Measurements from ENCODE around the gene SRRM4.
"Not testable (repeated sequence)": the region's sequence is repeated elsewhere in the genome, so short reads cannot be mapped to it uniquely, and the experiment has no call there.

SRRM4 gene

DNA sequence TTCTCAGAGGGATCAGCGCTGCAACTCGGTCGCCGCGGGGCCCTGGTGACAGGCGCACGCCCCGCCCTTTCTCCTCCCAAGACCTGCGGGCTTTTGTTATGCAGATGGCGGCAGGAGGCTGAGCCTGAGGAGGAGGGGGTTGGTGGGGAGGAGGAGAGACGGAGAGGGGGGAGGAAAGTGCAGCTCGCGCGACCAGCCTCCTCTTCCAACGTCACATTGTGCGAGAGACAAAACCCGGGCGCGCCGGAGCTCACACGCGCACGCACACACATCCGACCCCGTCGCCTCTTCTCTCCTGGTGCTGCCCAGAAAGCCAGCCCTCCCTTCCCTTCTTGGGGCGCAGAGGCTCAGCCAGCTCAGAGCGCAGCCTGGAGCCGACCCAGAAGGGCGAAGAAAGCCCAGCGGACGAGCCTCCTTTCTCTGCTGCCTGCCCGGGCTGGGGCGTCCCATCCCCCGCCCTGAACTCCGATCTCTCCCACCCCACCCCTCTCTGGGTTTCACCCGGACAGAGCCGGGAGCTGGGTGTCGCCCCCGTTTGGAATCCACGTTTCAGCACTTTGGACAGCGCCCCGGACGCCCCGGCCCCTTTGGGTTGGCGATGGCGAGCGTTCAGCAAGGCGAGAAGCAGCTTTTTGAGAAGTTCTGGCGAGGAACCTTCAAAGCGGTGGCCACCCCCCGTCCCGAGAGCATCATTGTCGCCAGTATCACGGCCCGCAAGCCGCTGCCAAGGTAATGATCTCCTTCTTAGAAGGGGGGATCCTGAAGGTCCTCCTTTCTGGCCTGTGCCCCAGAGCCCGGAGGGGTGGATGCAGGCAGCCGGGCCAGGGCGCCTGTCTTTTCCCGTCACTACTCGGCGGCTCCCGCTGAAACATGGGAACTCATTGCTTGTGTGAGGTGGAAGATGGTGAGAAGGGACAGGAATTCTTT lies at the start of gene SRRM4:
Gene SRRM4, plus strand, starts transcription at position 257 of the 927 bp plus-strand sequence. Its CDS starts 342 bp downstream, at position 599.
- DNase-seq (ENCODE audit: low read depth), result no peak

GRCh38 chr12:118946256-118946655 lies 35.1 kb upstream of the SRRM4 start:
- DNase-seq (ENCODE audit: low read depth), result no peak

DNA sequence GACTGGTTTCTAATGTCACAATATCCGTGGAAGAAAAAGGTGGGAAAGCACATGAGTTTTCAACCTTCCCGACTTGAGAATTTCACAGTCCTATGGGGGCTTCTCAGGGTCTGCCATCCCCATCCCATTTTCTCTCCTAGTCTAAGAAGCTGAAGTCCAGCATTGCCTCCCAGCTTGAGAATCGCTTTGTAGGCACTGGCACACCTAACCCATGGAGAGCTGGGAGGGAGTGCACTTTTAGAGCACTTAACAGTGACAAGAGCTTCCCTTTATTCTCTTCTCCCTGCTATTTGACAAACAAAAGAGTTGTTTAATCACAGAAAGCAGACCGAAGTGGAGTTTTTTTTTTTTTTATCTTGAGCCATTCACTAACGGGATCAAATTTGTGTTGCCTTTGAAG lies 22.8 kb upstream of the SRRM4 start:
- no peak for DNase-seq (ENCODE audit: low read depth)

- no peak for DNase-seq (ENCODE audit: low read depth)
These were observed 22.0 kb upstream of the SRRM4 start for GRCh38 chr12:118959348-118959747.

GRCh38 chr12:118959985-118960560 lies 21.3 kb upstream of the SRRM4 start:
- DNase-seq (ENCODE audit: low read depth), result no peak

GRCh38 chr12:118960865-118961264 lies 20.5 kb upstream of the SRRM4 start:
- DNase-seq (ENCODE audit: low read depth), result no peak

GRCh38 chr12:118964988-118965387 lies 16.4 kb upstream of the SRRM4 start:
- no peak for DNase-seq (ENCODE audit: low read depth)

DNA sequence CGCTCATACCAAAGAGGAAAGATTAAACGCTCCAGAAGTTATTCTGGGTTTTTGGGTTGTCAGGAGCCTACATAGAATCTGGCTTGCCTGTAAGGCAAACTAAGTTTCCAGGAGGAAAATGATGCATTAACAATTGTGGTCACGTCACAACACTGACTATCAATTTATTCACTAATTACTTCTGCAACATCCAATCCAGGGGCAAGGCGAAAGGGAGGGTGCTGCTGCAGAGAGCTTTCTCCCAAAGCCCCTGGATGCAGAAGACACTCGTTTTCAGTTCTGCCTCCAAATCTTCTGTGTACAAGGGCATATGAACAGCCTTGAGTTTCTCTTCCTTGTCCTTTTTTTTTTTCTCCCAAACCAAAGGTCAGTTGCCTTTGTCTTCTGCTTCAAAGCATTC lies 10.5 kb upstream of the SRRM4 start:
- DNase-seq (ENCODE audit: low read depth), result no peak

GRCh38 chr12:118972982-118973381 lies 8.4 kb upstream of the SRRM4 start:
- DNase-seq (ENCODE audit: low read depth), result no peak

DNA sequence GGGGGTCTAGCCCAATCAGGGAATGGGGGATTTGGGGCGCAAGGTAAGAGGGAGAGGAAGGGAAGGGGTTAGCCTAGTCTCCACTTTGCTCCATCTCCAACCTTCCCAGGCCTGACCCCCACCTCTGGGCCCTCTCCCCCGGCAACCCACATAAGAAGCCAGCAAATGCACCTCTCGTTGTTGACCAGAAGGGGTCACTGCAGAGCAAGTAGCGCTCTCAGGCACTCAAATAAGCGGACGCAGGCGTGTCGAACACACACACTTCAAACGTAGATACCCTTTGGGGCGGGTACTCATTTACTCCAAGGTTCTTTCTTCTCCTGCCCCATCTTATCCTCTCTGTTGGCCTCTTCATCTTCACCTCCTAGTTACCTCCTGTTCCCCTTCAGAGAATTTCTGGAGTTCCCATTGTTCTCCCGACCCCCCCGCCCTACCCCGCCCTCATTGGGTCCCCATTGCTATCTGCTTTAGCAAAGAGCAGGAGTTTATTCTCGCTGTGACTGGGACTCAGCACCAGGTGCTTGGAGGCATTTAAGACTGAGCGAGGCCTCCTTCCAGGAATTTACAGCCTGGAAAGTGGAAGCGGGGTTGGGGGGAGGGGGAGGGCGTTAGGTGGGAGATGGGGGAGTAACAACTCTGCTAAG lies 1.5 kb upstream of the SRRM4 start:
- DNase-seq (ENCODE audit: low read depth), result no peak

- no peak for DNase-seq (ENCODE audit: low read depth)
These were observed 830 bp upstream of the SRRM4 start for GRCh38 chr12:118980407-118981014.

DNA sequence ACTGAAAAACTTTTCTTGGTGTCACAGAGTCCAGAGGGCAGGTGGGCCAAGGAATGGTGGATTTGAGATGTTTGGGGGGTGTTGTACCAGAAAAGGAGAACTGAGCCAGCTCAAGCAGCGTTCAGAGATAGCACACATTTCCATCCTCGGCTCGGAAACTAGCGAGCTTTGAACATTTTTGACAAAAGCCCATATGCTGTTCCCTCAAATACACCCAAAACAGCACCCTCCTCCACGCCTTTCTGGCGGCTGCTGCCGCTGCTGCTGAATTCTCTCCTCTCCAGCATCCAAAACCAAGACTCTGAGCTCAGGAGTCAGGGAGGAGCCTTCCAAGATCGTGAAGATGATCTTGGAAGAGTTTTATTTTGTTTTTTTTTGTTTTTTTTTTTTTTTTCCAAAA lies 961 bp downstream of the SRRM4 start:
- no peak for DNase-seq (ENCODE audit: low read depth)

DNA sequence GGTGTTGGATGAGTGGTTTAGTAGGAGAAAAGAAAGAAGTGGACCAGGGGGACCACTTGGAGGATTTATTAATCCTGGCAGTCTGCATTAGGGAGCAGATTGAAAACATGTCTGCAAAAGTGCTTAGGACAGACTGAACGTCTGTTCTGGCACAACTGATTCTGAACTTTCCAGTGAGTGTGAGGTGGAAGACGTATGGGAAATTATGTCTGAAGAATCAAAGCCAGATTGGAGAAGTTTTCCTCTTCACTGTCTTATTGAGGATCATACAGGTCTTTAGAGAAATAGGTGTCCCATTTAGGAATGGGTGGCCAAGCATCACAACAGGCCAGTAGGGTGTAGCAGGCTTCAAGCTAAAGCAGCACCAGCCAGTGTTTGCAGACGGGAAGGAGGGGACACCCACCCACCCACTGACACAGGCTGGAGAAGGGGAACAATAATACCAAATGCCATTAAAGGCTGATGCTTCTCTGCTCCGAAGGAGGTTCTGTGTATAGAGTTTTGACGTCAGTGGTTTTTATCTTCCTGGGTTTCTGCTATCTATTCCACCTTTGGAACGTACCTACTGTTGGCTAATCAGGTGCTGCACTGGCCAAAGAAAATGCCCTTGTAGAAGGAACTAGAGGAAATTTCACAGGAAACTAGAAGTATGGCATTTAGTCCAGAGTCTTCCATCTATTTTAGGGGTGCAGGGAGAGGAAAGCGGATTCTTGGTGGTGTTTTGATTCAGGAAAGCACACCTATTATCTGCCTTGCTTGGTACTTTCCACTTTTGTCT lies 1.8 kb downstream of the SRRM4 start:
- DNase-seq (ENCODE audit: low read depth), result no peak

DNA sequence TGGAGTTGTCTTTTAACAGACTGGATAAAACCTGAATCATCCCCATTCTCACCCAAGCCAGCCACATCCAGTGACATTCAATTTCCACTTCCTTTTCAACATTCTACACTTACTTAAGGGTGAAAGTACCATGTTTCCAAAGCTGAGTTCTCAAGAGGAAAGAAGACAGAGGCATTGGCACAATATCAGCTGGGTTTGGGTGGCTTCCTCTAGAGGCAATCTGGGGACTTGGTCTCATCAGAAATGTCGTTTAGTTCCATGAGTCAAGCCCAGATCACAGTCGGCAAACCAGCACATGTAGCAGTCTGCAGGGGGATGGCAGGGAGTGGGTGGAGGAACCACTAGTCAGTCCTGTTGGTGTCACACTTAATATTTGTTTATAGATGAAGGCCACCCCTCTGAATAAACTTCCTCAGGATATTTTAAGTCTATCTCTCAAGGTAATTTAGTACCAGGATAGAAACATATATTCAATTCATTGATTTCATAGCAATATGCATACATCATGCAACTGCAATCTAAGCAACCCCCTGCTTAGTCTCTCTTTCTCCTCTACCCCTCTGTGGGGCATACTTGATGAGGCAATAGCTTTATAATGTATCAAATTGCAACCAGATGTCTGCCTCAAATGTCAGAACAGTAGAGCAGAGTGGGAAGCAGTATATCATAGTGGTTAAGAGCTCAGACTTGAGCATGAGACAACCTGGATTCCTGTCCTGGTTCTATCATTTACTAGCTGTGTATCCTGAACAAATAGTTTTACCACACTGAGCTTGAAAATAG lies 3.0 kb downstream of the SRRM4 start:
- DNase-seq (ENCODE audit: low read depth), result no peak

- no peak for DNase-seq (ENCODE audit: low read depth)
These were observed 4.7 kb downstream of the SRRM4 start for GRCh38 chr12:118986050-118986449.

GRCh38 chr12:118999107-118999506 lies 17.8 kb downstream of the SRRM4 start:
- no peak for DNase-seq (ENCODE audit: low read depth)

DNA sequence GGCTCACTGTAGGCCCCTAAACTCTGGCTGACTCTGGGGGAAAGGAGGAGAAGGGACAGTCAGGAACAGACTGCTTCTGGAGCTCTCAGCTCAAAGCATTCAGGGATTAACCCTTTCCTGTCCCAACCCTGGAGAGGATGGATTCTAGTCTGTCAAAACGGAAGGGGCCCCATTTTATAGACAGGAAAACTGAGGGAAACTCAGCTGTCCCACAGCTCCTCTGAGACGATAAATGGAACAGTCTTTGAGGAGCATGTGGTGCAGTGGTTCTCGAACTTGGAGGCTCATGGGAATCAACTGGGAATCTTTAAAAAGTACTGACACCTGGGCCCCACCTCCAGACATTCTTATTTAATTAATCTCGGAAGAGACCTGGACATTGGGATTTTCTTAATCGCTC lies 23.7 kb downstream of the SRRM4 start:
- no peak for DNase-seq (ENCODE audit: low read depth)

DNA sequence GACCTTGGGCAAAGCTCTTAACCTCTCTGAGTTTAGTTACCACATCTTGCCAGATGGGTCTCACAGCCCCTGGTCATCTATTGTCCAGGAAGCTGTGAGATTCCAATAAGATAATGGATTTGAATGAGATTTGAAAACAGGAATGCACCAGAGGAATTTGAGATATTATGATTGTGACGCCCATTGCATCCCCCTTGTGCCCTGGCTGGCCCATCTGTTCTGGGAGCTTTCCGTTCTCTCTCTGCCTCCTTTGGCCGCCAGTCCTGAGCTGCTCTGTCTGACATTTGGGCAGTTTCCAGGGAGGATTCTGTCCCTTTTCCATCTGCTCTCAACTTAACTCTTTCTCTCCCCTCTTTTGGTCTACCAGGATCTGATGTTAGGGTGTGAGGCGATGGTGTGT lies 24.6 kb downstream of the SRRM4 start:
- DNase-seq (ENCODE audit: low read depth), result no peak

- DNase-seq (ENCODE audit: low read depth), result no peak
These were observed 25.4 kb downstream of the SRRM4 start for GRCh38 chr12:119006746-119007145.

DNA sequence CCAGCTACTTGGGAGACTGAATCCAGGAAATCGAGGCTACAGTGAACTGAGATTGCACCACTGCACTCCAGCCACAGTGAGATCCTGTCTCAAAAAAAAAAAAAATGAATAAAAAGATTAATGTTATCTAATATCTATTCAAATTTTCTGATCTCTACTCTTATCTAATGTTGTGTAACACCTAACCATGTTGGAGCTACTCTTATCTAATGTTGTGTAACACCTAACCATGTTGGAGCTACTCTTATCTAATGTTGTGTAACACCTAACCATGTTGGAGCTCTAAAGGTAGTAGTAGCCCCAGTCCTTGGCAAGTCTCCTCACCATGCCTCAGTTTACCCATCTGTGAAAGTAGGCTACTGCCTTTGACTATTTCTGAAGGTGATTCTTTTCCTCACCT lies 26.9 kb downstream of the SRRM4 start:
- DNase-seq (ENCODE audit: low read depth), result not testable (repeated sequence)

GRCh38 chr12:119008691-119009221 lies 27.4 kb downstream of the SRRM4 start:
- DNase-seq (ENCODE audit: low read depth), result no peak

Data from HS-5 (cell line).